Epithelial cell of proximal tubule (primary cell): ENCODE data around the gene CADM1. TPM values are rescaled to one million over a fixed set of nuclear protein-coding genes. Genes with fewer than 3 reads are reported as not detected.

Experiments
- DNase-seq: peaks from one replicate; pipeline ENCODE4 v3.0.0-alpha.2; 2011; ENCODE audit warnings: low read depth
- H3K4me3 ChIP-seq: 2 replicates; pipeline ENCODE4 v1.5.1; 2011; ENCODE audit warnings: low read depth, mild to moderate bottlenecking, low read length
- total RNA-seq: library from RNA; depleted of rRNA; stranded (reverse); fragments of >200 nt; gene quantifications from 2 replicates; pipeline ENCODE4 v1.2.3, GENCODE V29; 2015
- TF ChIP-seq, protein P1 (sequence below): conservative IDR thresholded peaks from 2 replicates; pipeline ENCODE4 v1.5.1; 2012; ENCODE audit warnings: low read depth, mild to moderate bottlenecking, low read length

The CADM1 gene
- total RNA-seq, 1 donor from 2014 or later: 21.3 TPM

DNA sequence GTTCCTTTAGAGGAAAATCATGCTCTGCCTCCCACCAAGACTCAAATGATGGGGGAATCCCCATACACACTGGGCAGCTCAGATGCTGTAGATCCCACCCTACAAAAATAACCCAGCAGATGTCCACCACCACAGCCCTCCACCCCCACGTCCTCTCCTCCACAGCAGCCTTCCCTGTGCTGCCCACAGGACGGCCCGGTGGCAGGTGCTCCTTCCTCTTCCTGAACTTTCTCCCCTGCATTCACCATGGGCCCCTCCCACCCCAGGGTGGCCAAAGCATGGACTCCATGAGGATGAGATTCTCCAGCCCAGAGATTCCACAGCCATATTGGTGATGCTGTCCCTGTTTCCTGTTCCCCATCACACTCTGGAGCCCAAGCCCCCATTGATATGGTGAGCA lies 368.3 kb downstream of the CADM1 start:
- no peak for DNase-seq
- TF ChIP-seq, protein P1, sequence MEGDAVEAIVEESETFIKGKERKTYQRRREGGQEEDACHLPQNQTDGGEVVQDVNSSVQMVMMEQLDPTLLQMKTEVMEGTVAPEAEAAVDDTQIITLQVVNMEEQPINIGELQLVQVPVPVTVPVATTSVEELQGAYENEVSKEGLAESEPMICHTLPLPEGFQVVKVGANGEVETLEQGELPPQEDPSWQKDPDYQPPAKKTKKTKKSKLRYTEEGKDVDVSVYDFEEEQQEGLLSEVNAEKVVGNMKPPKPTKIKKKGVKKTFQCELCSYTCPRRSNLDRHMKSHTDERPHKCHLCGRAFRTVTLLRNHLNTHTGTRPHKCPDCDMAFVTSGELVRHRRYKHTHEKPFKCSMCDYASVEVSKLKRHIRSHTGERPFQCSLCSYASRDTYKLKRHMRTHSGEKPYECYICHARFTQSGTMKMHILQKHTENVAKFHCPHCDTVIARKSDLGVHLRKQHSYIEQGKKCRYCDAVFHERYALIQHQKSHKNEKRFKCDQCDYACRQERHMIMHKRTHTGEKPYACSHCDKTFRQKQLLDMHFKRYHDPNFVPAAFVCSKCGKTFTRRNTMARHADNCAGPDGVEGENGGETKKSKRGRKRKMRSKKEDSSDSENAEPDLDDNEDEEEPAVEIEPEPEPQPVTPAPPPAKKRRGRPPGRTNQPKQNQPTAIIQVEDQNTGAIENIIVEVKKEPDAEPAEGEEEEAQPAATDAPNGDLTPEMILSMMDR: no peak
- no peak overlapping the region for H3K4me3 ChIP-seq

DNA sequence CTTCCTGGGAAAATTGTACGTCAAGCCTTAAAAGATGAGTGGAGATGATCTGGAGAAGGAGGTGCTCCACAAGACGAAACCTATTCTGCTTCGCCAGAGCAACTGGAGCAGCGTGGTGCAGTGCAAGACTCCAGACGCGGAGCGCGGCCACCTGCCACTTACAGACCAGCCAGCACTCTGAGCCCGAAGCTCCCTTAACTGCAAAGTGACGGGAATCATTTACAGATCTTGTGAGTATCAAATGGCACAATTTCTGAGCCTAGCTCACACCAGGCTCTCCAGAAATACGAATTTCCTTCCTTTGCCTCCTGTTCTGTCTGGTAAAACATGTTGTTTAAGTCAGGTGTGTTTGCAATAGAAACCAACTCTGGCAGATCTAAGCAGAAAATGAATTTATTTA lies 369.3 kb downstream of the CADM1 start:
- TF ChIP-seq, protein P1: no peak
- no peak overlapping the region for H3K4me3 ChIP-seq
- no peak for DNase-seq

DNA sequence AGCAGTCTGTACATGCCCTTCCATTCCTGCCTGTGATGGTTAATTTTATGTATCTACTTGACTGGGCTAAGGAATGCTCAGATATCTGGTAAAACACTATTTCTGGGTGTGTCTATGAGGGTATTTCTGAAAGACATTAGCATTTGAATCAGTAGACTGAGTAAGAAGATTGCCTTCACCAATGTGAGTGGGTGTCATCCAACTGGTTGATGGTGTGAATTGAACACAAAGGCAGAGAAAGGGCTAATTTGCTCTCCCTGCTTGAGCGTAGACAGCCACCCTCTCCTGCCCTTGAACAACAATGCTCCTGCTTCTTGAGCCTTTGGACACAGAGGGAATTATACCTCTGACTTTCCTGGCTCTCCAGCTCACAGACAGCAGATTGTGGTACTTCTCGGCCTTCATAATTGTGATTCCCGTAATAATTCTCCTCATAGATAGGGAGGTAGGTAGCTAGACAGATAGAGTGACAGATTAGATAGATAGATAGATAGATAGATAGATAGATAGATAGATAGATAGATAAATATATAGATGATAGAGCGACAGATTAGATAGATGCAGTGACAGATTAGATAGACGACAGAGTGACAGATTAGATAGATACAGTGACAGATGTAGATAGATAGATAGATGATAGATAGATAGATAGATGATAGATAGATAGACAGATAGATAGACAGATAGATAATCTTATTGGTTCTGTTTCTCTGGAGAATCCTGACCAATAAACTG lies 370.6 kb downstream of the CADM1 start:
- no peak overlapping the region for H3K4me3 ChIP-seq
- TF ChIP-seq, protein P1: no peak
- no peak for DNase-seq

- TF ChIP-seq, protein P1: peak; percentile 55
- H3K4me3 ChIP-seq: no peak overlapping the region
- no peak for DNase-seq
Observed at GRCh38 chr11:115132436-115133228, 371.6 kb downstream of the CADM1 start.

- TF ChIP-seq, protein P1: no peak
- no peak overlapping the region for H3K4me3 ChIP-seq
- DNase-seq: no peak
Observed at GRCh38 chr11:115129473-115130289, 374.5 kb downstream of the CADM1 start.

DNA sequence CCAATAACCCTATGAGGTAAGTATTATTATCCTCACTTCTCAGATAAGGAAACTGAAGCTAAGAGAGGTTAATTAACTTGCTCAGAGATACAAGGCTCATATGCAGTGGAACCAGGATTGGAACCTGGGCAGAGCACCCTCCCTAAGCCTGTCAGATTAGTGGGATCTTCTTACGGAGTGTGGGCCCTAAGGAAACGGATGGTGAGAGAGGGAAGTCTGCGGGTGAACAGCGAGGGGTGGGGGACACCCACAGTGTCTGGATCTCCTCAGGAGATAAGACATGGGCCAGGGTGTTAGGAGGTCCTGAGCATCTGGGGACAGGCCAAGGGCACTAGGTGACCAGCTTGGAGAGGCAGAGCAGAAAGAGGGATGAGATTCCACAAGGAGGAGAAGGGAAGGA lies 376.0 kb downstream of the CADM1 start:
- no peak for DNase-seq
- H3K4me3 ChIP-seq: no peak overlapping the region
- TF ChIP-seq, protein P1: no peak
